Loucy (cell line): ENCODE measurements around the gene C5orf47.

ENCODE experiments used
- CTCF ChIP-seq: fragments of 200-600 bp; sonication (generic); conservative IDR thresholded peaks from 2 replicates; pipeline ENCODE4 v1.5.1; 2014; ENCODE audit warnings: mild to moderate bottlenecking, antibody characterized with exemption, low read length
- EZH2phosphoT487 ChIP-seq: fragments of 200-600 bp; IDR thresholded peaks from 2 replicates; pipeline ENCODE4 v1.6.1; 2018; ENCODE audit warnings: antibody characterized with exemption, mild to moderate bottlenecking, moderate library complexity, borderline replicate concordance

GRCh38 chr5:173946323-173946722, 42.6 kb upstream of the C5orf47 start:
- no peak for TF ChIP-seq CTCF
- no peak for TF ChIP-seq EZH2phosphoT487
